ENCODE measurements around the gene EIF1AD. TPM values are rescaled to one million over a fixed set of nuclear protein-coding genes. Genes with fewer than 3 reads are reported as not detected.

EIF1AD gene
- total RNA-seq, 1 donor from 2014 or later: 50.6 TPM

DNA sequence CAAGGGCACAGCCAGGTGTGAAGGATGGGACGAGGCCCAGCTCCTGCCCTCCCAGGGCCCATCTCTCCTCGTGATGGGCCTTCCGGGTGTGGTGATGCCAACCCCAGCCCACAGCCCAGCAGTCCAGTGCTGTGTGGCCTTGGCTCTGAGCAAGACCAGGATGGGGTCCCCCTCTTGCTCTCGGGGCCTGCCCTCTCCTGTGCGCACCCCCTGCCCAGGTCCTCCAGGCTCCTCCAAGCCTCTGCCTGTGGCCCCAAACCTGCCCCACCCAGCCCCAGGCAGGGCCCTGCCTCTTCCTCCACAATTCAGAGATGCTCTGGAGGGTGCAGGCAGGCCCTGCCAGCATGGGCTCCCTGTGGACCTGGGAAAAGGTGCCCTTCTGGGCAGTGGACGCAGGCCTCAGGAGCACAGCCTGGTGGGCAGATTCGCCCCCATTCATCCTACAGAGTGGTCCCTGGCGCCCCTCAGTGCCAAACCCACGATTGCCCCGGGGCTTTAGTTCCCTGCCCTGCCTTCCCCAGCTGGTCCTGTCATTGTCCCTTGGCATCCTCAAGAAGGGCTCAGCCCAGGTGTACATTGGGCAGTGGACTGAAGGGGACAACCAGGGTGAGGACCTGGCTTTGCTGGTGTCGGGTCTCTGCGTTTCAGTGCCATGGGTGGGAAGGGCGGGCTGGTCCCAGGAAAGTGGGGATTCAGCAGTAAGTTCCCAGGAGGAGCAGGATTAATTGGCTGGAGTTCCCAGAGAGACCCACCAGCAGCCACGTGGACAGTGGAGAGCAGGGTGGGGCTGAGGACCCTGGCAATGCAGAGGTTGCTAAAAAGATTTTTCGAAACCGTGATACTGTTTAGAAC, 19.8 kb downstream of the EIF1AD start:
- H3K9me3 ChIP-seq: no peaks in the 10 kb centered on the region
- H3K4me3 ChIP-seq: no peak overlapping the region
- TF ChIP-seq POLR2A (IDR thresholded peaks at IDR 0.05): no peak
- TF ChIP-seq, protein P1, sequence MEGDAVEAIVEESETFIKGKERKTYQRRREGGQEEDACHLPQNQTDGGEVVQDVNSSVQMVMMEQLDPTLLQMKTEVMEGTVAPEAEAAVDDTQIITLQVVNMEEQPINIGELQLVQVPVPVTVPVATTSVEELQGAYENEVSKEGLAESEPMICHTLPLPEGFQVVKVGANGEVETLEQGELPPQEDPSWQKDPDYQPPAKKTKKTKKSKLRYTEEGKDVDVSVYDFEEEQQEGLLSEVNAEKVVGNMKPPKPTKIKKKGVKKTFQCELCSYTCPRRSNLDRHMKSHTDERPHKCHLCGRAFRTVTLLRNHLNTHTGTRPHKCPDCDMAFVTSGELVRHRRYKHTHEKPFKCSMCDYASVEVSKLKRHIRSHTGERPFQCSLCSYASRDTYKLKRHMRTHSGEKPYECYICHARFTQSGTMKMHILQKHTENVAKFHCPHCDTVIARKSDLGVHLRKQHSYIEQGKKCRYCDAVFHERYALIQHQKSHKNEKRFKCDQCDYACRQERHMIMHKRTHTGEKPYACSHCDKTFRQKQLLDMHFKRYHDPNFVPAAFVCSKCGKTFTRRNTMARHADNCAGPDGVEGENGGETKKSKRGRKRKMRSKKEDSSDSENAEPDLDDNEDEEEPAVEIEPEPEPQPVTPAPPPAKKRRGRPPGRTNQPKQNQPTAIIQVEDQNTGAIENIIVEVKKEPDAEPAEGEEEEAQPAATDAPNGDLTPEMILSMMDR (IDR thresholded peaks at IDR 0.05): no peak
- no peak for TF ChIP-seq POLR2AphosphoS5 (IDR thresholded peaks at IDR 0.05; ENCODE audit: insufficient read depth in 1 of 2, low read depth in 1 of 2)
- intact Hi-C loops (cut with DNase I): loop anchor here (10.0 kb wide), 1 partner anchor 277 kb away; no protein-coding TSS in a partner anchor
- H3K27ac ChIP-seq: no peak overlapping the region
- H3K36me3 ChIP-seq: peaks cover 0 to 29% of the 10 kb centered on the region in 2 donors
- peak in 1 of 2 donors; percentile 74 for DNase-seq (ENCODE audit: extremely low spot score in 2 of 2)
- no peaks in the 10 kb centered on the region for H3K27me3 ChIP-seq
- no peaks in the 10 kb centered on the region for H3K4me1 ChIP-seq

DNA sequence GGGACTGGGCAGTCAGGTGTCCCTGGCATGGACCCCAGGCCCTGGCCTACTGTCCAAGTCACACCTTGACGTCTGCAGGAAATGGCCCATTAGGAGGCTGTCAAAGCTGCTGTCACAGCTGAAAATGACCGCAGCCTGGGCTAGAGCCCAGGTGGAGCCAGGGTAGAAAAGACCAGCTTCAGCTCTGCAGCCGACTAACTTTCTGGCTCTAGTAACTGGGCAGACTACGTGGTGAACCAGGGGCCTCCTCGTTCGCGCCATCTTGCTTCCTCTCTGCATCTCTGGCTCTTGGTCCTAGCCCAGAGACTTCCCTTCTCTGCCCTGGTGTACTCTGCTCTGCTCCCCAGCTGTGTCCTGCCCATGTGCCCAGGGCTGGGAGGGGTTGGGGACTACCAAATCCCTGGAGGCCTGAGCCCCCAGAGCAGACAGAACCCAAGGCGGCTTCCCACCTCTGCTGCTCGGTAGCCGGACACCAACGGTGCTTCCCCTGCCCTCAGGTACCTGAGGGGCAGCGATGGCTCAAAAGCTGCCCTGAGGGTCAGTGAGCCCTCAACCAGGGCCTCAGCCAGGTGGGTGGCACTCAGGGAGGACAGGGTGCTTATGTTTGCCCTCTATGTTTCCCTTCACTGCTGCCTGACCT, 20.7 kb downstream of the EIF1AD start:
- H3K4me1 ChIP-seq: no peaks in the 10 kb centered on the region
- intact Hi-C loops (cut with DNase I): loop anchor here (10.0 kb wide), 1 partner anchor 276 kb away; no protein-coding TSS in a partner anchor
- no peaks in the 10 kb centered on the region for H3K27me3 ChIP-seq
- peak in 1 of 2 donors; percentile 90 for DNase-seq (ENCODE audit: extremely low spot score in 2 of 2)
- H3K36me3 ChIP-seq: peaks cover 0 to 38% of the 10 kb centered on the region in 2 donors
- H3K4me3 ChIP-seq: no peak overlapping the region
- TF ChIP-seq POLR2A (IDR thresholded peaks at IDR 0.05) (no peak), POLR2AphosphoS5 (IDR thresholded peaks at IDR 0.05; ENCODE audit: insufficient read depth in 1 of 2, low read depth in 1 of 2) (no peak)
- TF ChIP-seq, protein P1 (IDR thresholded peaks at IDR 0.05): no peak
- no peak overlapping the region for H3K27ac ChIP-seq
- H3K9me3 ChIP-seq: no peaks in the 10 kb centered on the region

DNA sequence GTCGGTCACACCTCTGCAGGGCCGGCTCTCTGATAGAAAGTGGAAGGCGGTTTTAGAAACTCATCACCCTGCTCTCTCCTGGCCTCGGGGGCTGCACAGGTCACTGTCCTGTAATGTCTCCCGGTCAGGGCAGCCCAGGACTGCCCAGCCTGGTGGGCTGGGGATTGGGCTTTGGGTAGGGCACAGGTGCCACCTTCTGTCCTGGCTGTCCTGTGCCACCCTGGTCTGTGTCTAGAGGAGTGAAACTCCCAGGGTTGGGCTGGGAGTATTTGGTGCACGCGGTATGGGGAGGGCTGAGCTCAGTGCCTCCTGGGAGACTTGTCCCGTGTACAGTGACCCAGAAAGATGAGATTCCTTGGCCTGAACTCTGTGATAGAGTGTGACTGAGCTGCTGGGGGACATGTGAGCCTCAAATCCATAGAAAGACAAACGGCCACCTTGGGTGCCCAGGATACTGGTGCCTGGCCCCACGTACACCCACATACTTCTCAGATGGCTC, 22.6 kb downstream of the EIF1AD start:
- H3K9me3 ChIP-seq: no peaks in the 10 kb centered on the region
- no peaks in the 10 kb centered on the region for H3K4me1 ChIP-seq
- no peak overlapping the region for H3K27ac ChIP-seq
- TF ChIP-seq, protein P1 (IDR thresholded peaks at IDR 0.05): no peak
- no peak for TF ChIP-seq POLR2AphosphoS5 (IDR thresholded peaks at IDR 0.05; ENCODE audit: insufficient read depth in 1 of 2, low read depth in 1 of 2)
- TF ChIP-seq POLR2A (IDR thresholded peaks at IDR 0.05): no peak
- intact Hi-C loops (cut with DNase I): no loop called here
- no peak for DNase-seq (ENCODE audit: extremely low spot score in 2 of 2)
- H3K36me3 ChIP-seq: peaks cover 0 to 46% of the 10 kb centered on the region in 2 donors
- H3K27me3 ChIP-seq: no peaks in the 10 kb centered on the region
- H3K4me3 ChIP-seq: no peak overlapping the region

DNA sequence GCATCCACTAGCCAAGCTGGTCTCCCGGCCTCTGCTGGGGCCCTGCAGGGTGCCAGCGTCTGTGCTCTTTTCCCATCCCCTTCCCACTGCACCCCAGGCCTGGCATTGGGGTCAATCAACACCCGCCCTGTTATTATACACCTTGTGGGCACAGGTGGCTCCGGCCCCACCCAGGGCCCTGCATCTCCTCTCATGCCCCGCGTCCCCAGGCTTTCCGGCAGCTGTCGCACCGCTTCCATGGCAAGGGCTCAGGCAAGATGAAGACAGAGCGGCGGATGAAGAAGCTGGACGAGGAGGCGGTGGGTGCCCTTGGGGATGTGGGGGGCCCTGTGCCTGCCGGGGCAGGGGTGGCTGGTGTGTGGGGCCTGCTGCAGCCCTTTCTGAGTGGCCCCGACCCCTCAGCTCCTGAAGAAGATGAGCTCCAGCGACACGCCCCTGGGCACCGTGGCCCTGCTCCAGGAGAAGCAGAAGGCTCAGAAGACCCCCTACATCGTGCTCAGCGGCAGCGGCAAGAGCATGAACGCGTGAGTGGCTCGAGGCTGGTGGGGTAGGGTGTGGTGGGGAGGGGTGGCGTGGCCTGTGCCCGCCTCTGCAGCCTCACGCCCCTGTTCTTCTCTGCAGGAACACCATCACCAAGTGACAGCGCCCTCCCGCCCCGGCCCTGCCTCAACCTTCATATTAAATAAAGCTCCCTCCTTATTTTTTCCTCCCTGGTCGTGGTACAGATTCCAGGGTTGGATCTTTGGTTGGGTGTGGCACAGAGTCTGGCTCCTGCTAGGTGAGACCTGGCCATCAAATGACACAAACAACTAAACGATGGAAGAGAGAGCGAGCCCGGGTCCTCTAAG, 23.3 kb downstream of the EIF1AD start:
- TF ChIP-seq, protein P1 (IDR thresholded peaks at IDR 0.05): no peak
- TF ChIP-seq POLR2A (IDR thresholded peaks at IDR 0.05) (no peak), POLR2AphosphoS5 (IDR thresholded peaks at IDR 0.05; ENCODE audit: insufficient read depth in 1 of 2, low read depth in 1 of 2) (no peak)
- H3K27me3 ChIP-seq: no peaks in the 10 kb centered on the region
- H3K4me1 ChIP-seq: no peaks in the 10 kb centered on the region
- no peak overlapping the region for H3K4me3 ChIP-seq
- H3K36me3 ChIP-seq: peaks cover 0 to 46% of the 10 kb centered on the region in 2 donors
- intact Hi-C loops (cut with DNase I): no loop called here
- DNase-seq (ENCODE audit: extremely low spot score in 2 of 2): peak in 1 of 2 donors; percentile 94
- H3K9me3 ChIP-seq: no peaks in the 10 kb centered on the region
- H3K27ac ChIP-seq: no peak overlapping the region

Data from vagina (tissue), 2 donors.